Measurements from ENCODE around the gene CD6. TPM values are rescaled to one million over a fixed set of nuclear protein-coding genes. Genes with fewer than 3 reads are reported as not detected.
A peak's percentile ranks its signal among the peaks of the same experiment; 100 is the strongest.

The CD6 gene
- total and polyA plus RNA-seq, 3 experiments from 2014 or later = 156 to 233 (median 229) TPM

GRCh38 chr11:61037441-61038093 is 66.1 kb downstream of the CD6 start:
- DNase-seq = no peak
- no peaks in the 10 kb centered on the region for H3K36me3 ChIP-seq (ENCODE audit: insufficient read depth, low read length)
- no peak overlapping the region for H3K4me3 Mint-ChIP-seq
- no peaks in the 10 kb centered on the region for H3K27me3 Mint-ChIP-seq
- H3K4me1 ChIP-seq (ENCODE audit: insufficient read depth, low read length) = peaks cover 54% of the 10 kb centered on the region
- POLR2A ChIA-PET = interaction anchor here (0.6 kb wide), 1 partner anchor 39 kb away, joined by 3 read pairs; no protein-coding TSS in a partner anchor
- H3K9me3 ChIP-seq (ENCODE audit: low read length) = no peaks in the 10 kb centered on the region
- no peaks in the 10 kb centered on the region for H3K9me3 Mint-ChIP-seq
- H3K27ac Mint-ChIP-seq = peak overlapping the region in 2 of 8 donors; percentile 43 to 54
- H3K27ac ChIP-seq (ENCODE audit: low read depth, low read length) = no peak overlapping the region
- no peak overlapping the region for H3K4me3 ChIP-seq (ENCODE audit: low read length)
- CTCF ChIA-PET = no interaction called here
- H3K36me3 Mint-ChIP-seq = peaks cover 0 to 15% (median 0%) of the 10 kb centered on the region in 3 donors
- no peaks in the 10 kb centered on the region for H3K27me3 ChIP-seq (ENCODE audit: insufficient read depth, low read length, poor library complexity, severe bottlenecking)
- H3K4me1 Mint-ChIP-seq = peaks cover 16 to 45% (median 28%) of the 10 kb centered on the region in 3 donors

- H3K9me3 Mint-ChIP-seq = no peaks in the 10 kb centered on the region
- ChIA-PET CTCF (interaction anchor here (1.0 to 3.2 kb wide), 2 partner anchors 13 to 23 kb away, joined by 3 to 27 read pairs; no protein-coding TSS in a partner anchor), POLR2A (interaction anchor here (3.7 kb wide), 1 partner anchor 13 kb away, joined by 38 read pairs; no protein-coding TSS in a partner anchor)
- H3K4me1 ChIP-seq (ENCODE audit: insufficient read depth, low read length) = peaks cover 64% of the 10 kb centered on the region
- H3K36me3 Mint-ChIP-seq = peaks cover 0 to 11% (median 0%) of the 10 kb centered on the region in 3 donors
- peak overlapping the region in 5 of 8 donors; percentile 1 to 95 (median 57) for H3K27ac Mint-ChIP-seq
- peaks cover 25 to 52% (median 37%) of the 10 kb centered on the region in 3 donors for H3K4me1 Mint-ChIP-seq
- DNase-seq = no peak
- H3K4me3 Mint-ChIP-seq = no peak overlapping the region
- H3K36me3 ChIP-seq (ENCODE audit: insufficient read depth, low read length) = no peaks in the 10 kb centered on the region
- no peaks in the 10 kb centered on the region for H3K9me3 ChIP-seq (ENCODE audit: low read length)
- no peaks in the 10 kb centered on the region for H3K27me3 Mint-ChIP-seq
- no peak overlapping the region for H3K4me3 ChIP-seq (ENCODE audit: low read length)
- no peak overlapping the region for H3K27ac ChIP-seq (ENCODE audit: low read depth, low read length)
- no peaks in the 10 kb centered on the region for H3K27me3 ChIP-seq (ENCODE audit: insufficient read depth, low read length, poor library complexity, severe bottlenecking)
Observed at GRCh38 chr11:61039916-61040315, 68.4 kb downstream of the CD6 start.

- DNase-seq = peak; percentile 54 to 92 (median 83)
- Mint-ChIP-seq H3K4me1 (peaks cover 25 to 49% (median 37%) of the 10 kb centered on the region in 3 donors), H3K9me3 (no peaks in the 10 kb centered on the region), H3K4me3 (peak overlapping the region; percentile 74 to 90 (median 83)), H3K27ac (peak overlapping the region; percentile 95 to 100 (median 97)), H3K36me3 (peaks cover 0 to 10% (median 0%) of the 10 kb centered on the region in 3 donors), H3K27me3 (no peaks in the 10 kb centered on the region)
- H3K9me3 ChIP-seq (ENCODE audit: low read length) = no peaks in the 10 kb centered on the region
- no peaks in the 10 kb centered on the region for H3K27me3 ChIP-seq (ENCODE audit: insufficient read depth, low read length, poor library complexity, severe bottlenecking)
- H3K4me1 ChIP-seq (ENCODE audit: insufficient read depth, low read length) = peaks cover 50% of the 10 kb centered on the region
- peak overlapping the region; percentile 20 for H3K4me3 ChIP-seq (ENCODE audit: low read length)
- ChIA-PET CTCF (interaction anchor here (0.7 to 3.2 kb wide), 25 partner anchors 10 to 126 kb away, joined by 3 to 27 read pairs (median 5); no protein-coding TSS in a partner anchor), POLR2A (interaction anchor here (0.6 to 3.7 kb wide), 29 partner anchors 10 to 1631 kb away, joined by 3 to 38 read pairs (median 6); partner anchors contain the start of genes CD5, CPSF7, SDHAF2 and TMEM109)
- H3K27ac ChIP-seq (ENCODE audit: low read depth, low read length) = peak overlapping the region; percentile 83
- H3K36me3 ChIP-seq (ENCODE audit: insufficient read depth, low read length) = no peaks in the 10 kb centered on the region
Observed at GRCh38 chr11:61041755-61042518, 70.5 kb downstream of the CD6 start.

GRCh38 chr11:61042537-61042936 is 71.1 kb downstream of the CD6 start:
- peak overlapping the region; percentile 49 for H3K4me3 ChIP-seq (ENCODE audit: low read length)
- H3K27me3 ChIP-seq (ENCODE audit: insufficient read depth, low read length, poor library complexity, severe bottlenecking) = no peaks in the 10 kb centered on the region
- no peaks in the 10 kb centered on the region for H3K9me3 Mint-ChIP-seq
- H3K27ac Mint-ChIP-seq = peak overlapping the region; percentile 95 to 100 (median 97)
- H3K36me3 Mint-ChIP-seq = peaks cover 0 to 6% (median 0%) of the 10 kb centered on the region in 3 donors
- H3K36me3 ChIP-seq (ENCODE audit: insufficient read depth, low read length) = no peaks in the 10 kb centered on the region
- no peaks in the 10 kb centered on the region for H3K9me3 ChIP-seq (ENCODE audit: low read length)
- peak overlapping the region; percentile 74 to 90 (median 83) for H3K4me3 Mint-ChIP-seq
- H3K27me3 Mint-ChIP-seq = no peaks in the 10 kb centered on the region
- H3K27ac ChIP-seq (ENCODE audit: low read depth, low read length) = peak overlapping the region; percentile 83
- DNase-seq = no peak
- CTCF ChIA-PET = interaction anchor here (0.8 to 3.2 kb wide), 25 partner anchors 9 to 127 kb away, joined by 3 to 27 read pairs (median 5); no protein-coding TSS in a partner anchor
- peaks cover 25 to 44% (median 37%) of the 10 kb centered on the region in 3 donors for H3K4me1 Mint-ChIP-seq
- POLR2A ChIA-PET = interaction anchor here (0.6 to 3.7 kb wide), 28 partner anchors 9 to 1631 kb away, joined by 3 to 38 read pairs (median 6); partner anchors contain the start of genes CD5, CPSF7, SDHAF2 and TMEM109
- peaks cover 46% of the 10 kb centered on the region for H3K4me1 ChIP-seq (ENCODE audit: insufficient read depth, low read length)

- peaks cover 0 to 2% (median 2%) of the 10 kb centered on the region in 3 donors for H3K36me3 Mint-ChIP-seq
- Histone ChIP-seq H3K36me3 (ENCODE audit: insufficient read depth, low read length) (no peaks in the 10 kb centered on the region), H3K27me3 (ENCODE audit: insufficient read depth, low read length, poor library complexity, severe bottlenecking) (no peaks in the 10 kb centered on the region), H3K27ac (ENCODE audit: low read depth, low read length) (peak overlapping the region; percentile 83), H3K4me1 (ENCODE audit: insufficient read depth, low read length) (peaks cover 42% of the 10 kb centered on the region), H3K4me3 (ENCODE audit: low read length) (peak overlapping the region; percentile 49), H3K9me3 (ENCODE audit: low read length) (no peaks in the 10 kb centered on the region)
- peak overlapping the region; percentile 74 to 90 (median 83) for H3K4me3 Mint-ChIP-seq
- DNase-seq = peak in 1 of 5 donors; percentile 56
- ChIA-PET CTCF (interaction anchor here (0.8 to 3.2 kb wide), 21 partner anchors 9 to 127 kb away, joined by 3 to 27 read pairs (median 5); no protein-coding TSS in a partner anchor), POLR2A (interaction anchor here (0.6 to 3.7 kb wide), 19 partner anchors 9 to 129 kb away, joined by 3 to 38 read pairs (median 7); partner anchors contain the start of genes CD5 and TMEM109)
- H3K27me3 Mint-ChIP-seq = no peaks in the 10 kb centered on the region
- H3K4me1 Mint-ChIP-seq = peaks cover 25 to 42% (median 41%) of the 10 kb centered on the region in 3 donors
- H3K27ac Mint-ChIP-seq = peak overlapping the region; percentile 95 to 100 (median 97)
- no peaks in the 10 kb centered on the region for H3K9me3 Mint-ChIP-seq
Observed at GRCh38 chr11:61042961-61043540, 71.6 kb downstream of the CD6 start.

- Mint-ChIP-seq H3K27me3 (no peaks in the 10 kb centered on the region), H3K9me3 (no peaks in the 10 kb centered on the region), H3K4me1 (peaks cover 25 to 43% (median 40%) of the 10 kb centered on the region in 3 donors), H3K27ac (peak overlapping the region in 2 of 8 donors; percentile 19 to 31), H3K36me3 (peaks cover 0 to 4% (median 0%) of the 10 kb centered on the region in 3 donors), H3K4me3 (peak overlapping the region in 1 of 7 donors; percentile 23)
- no peak overlapping the region for H3K4me3 ChIP-seq (ENCODE audit: low read length)
- ChIA-PET CTCF (interaction anchor here (0.9 to 1.4 kb wide), 3 partner anchors 21 to 131 kb away, joined by 3 to 4 read pairs (median 4); partner anchors contain the start of gene TMEM109), POLR2A (interaction anchor here (0.6 to 0.9 kb wide), 2 partner anchors 55 to 57 kb away, joined by 3 to 5 read pairs; partner anchors contain the start of gene CD5)
- no peaks in the 10 kb centered on the region for H3K36me3 ChIP-seq (ENCODE audit: insufficient read depth, low read length)
- H3K27ac ChIP-seq (ENCODE audit: low read depth, low read length) = no peak overlapping the region
- H3K9me3 ChIP-seq (ENCODE audit: low read length) = no peaks in the 10 kb centered on the region
- H3K27me3 ChIP-seq (ENCODE audit: insufficient read depth, low read length, poor library complexity, severe bottlenecking) = no peaks in the 10 kb centered on the region
- no peak for DNase-seq
- peaks cover 42% of the 10 kb centered on the region for H3K4me1 ChIP-seq (ENCODE audit: insufficient read depth, low read length)
Observed at GRCh38 chr11:61045271-61045670, 73.8 kb downstream of the CD6 start.

- no peaks in the 10 kb centered on the region for H3K9me3 Mint-ChIP-seq
- ChIA-PET POLR2A (interaction anchor here (0.6 kb wide), 1 partner anchor 26 kb away, joined by 3 read pairs; no protein-coding TSS in a partner anchor), CTCF (interaction anchor here (0.7 kb wide), 1 partner anchor 19 kb away, joined by 3 read pairs; no protein-coding TSS in a partner anchor)
- peaks cover 16 to 31% (median 28%) of the 10 kb centered on the region in 3 donors for H3K4me1 Mint-ChIP-seq
- Histone ChIP-seq H3K27ac (ENCODE audit: low read depth, low read length) (no peak overlapping the region), H3K27me3 (ENCODE audit: insufficient read depth, low read length, poor library complexity, severe bottlenecking) (no peaks in the 10 kb centered on the region), H3K4me1 (ENCODE audit: insufficient read depth, low read length) (peaks cover 27% of the 10 kb centered on the region), H3K9me3 (ENCODE audit: low read length) (no peaks in the 10 kb centered on the region), H3K4me3 (ENCODE audit: low read length) (no peak overlapping the region), H3K36me3 (ENCODE audit: insufficient read depth, low read length) (no peaks in the 10 kb centered on the region)
- H3K36me3 Mint-ChIP-seq = peaks cover 0 to 4% (median 3%) of the 10 kb centered on the region in 3 donors
- DNase-seq = no peak
- H3K27me3 Mint-ChIP-seq = no peaks in the 10 kb centered on the region
- H3K27ac Mint-ChIP-seq = no peak overlapping the region
- H3K4me3 Mint-ChIP-seq = no peak overlapping the region
Observed at GRCh38 chr11:61046833-61047232, 75.4 kb downstream of the CD6 start.
